ENCODE data around the gene STAG2. TPM values are rescaled to one million over a fixed set of nuclear protein-coding genes. Genes with fewer than 3 reads are reported as not detected.

The STAG2 gene
- total RNA-seq, 1 donor: 91.2 TPM

GRCh38 chrX:124005228-124005627 lies 43.7 kb downstream of the STAG2 start:
- Histone ChIP-seq H3K4me1 (ENCODE audit: insufficient read depth, low read length) (no peaks in the 10 kb centered on the region), H4K20me1 (ENCODE audit: insufficient read depth, low read length) (peaks cover 15% of the 10 kb centered on the region), H3K79me2 (ENCODE audit: insufficient read depth, low read length) (peaks cover 80% of the 10 kb centered on the region), H3K36me3 (ENCODE audit: insufficient read depth, low read length) (no peaks in the 10 kb centered on the region), H2AFZ (ENCODE audit: low read length) (no peak overlapping the region), H3K4me2 (ENCODE audit: insufficient read depth, low read length) (no peak overlapping the region), H3K27ac (ENCODE audit: low read depth, low read length) (no peak overlapping the region), H3K9me3 (ENCODE audit: low read depth, low read length) (no peaks in the 10 kb centered on the region), H3K4me3 (ENCODE audit: insufficient read depth, low read length) (no peak overlapping the region), H3K27me3 (ENCODE audit: insufficient read depth, low read length) (no peaks in the 10 kb centered on the region)
- no peak for TF ChIP-seq CTCF (IDR thresholded peaks at IDR 0.05; ENCODE audit: extremely low read depth, low read depth, low read length)
- DNase-seq (ENCODE audit: insufficient read length, low spot score, missing footprints): no peak

- no peak overlapping the region for H3K27ac ChIP-seq (ENCODE audit: low read depth, low read length)
- no peak overlapping the region for H3K4me2 ChIP-seq (ENCODE audit: insufficient read depth, low read length)
- DNase-seq (ENCODE audit: insufficient read length, low spot score, missing footprints): no peak
- H3K27me3 ChIP-seq (ENCODE audit: insufficient read depth, low read length): no peaks in the 10 kb centered on the region
- H3K79me2 ChIP-seq (ENCODE audit: insufficient read depth, low read length): peaks cover 88% of the 10 kb centered on the region
- H3K9me3 ChIP-seq (ENCODE audit: low read depth, low read length): no peaks in the 10 kb centered on the region
- no peak for TF ChIP-seq CTCF (IDR thresholded peaks at IDR 0.05; ENCODE audit: extremely low read depth, low read depth, low read length)
- H3K4me1 ChIP-seq (ENCODE audit: insufficient read depth, low read length): no peaks in the 10 kb centered on the region
- no peak overlapping the region for H2AFZ ChIP-seq (ENCODE audit: low read length)
- no peaks in the 10 kb centered on the region for H3K36me3 ChIP-seq (ENCODE audit: insufficient read depth, low read length)
- no peak overlapping the region for H3K4me3 ChIP-seq (ENCODE audit: insufficient read depth, low read length)
- peaks cover 22% of the 10 kb centered on the region for H4K20me1 ChIP-seq (ENCODE audit: insufficient read depth, low read length)
These were observed 48.7 kb downstream of the STAG2 start for GRCh38 chrX:124010157-124010556.

GRCh38 chrX:124010566-124010965 lies 49.1 kb downstream of the STAG2 start:
- Histone ChIP-seq H4K20me1 (ENCODE audit: insufficient read depth, low read length) (peaks cover 22% of the 10 kb centered on the region), H3K4me3 (ENCODE audit: insufficient read depth, low read length) (no peak overlapping the region), H2AFZ (ENCODE audit: low read length) (no peak overlapping the region), H3K9me3 (ENCODE audit: low read depth, low read length) (no peaks in the 10 kb centered on the region), H3K36me3 (ENCODE audit: insufficient read depth, low read length) (no peaks in the 10 kb centered on the region), H3K79me2 (ENCODE audit: insufficient read depth, low read length) (peaks cover 88% of the 10 kb centered on the region), H3K4me1 (ENCODE audit: insufficient read depth, low read length) (no peaks in the 10 kb centered on the region), H3K4me2 (ENCODE audit: insufficient read depth, low read length) (no peak overlapping the region), H3K27ac (ENCODE audit: low read depth, low read length) (no peak overlapping the region), H3K27me3 (ENCODE audit: insufficient read depth, low read length) (no peaks in the 10 kb centered on the region)
- DNase-seq (ENCODE audit: insufficient read length, low spot score, missing footprints): no peak
- TF ChIP-seq CTCF (IDR thresholded peaks at IDR 0.05; ENCODE audit: extremely low read depth, low read depth, low read length): no peak

- Histone ChIP-seq H3K27ac (ENCODE audit: low read depth, low read length) (no peak overlapping the region), H3K36me3 (ENCODE audit: insufficient read depth, low read length) (no peaks in the 10 kb centered on the region), H2AFZ (ENCODE audit: low read length) (no peak overlapping the region), H3K4me2 (ENCODE audit: insufficient read depth, low read length) (no peak overlapping the region), H3K4me3 (ENCODE audit: insufficient read depth, low read length) (no peak overlapping the region), H3K27me3 (ENCODE audit: insufficient read depth, low read length) (no peaks in the 10 kb centered on the region), H3K79me2 (ENCODE audit: insufficient read depth, low read length) (peaks cover 90% of the 10 kb centered on the region), H3K4me1 (ENCODE audit: insufficient read depth, low read length) (no peaks in the 10 kb centered on the region), H3K9me3 (ENCODE audit: low read depth, low read length) (no peaks in the 10 kb centered on the region), H4K20me1 (ENCODE audit: insufficient read depth, low read length) (peaks cover 19% of the 10 kb centered on the region)
- DNase-seq (ENCODE audit: insufficient read length, low spot score, missing footprints): peak; percentile 3
- no peak for TF ChIP-seq CTCF (IDR thresholded peaks at IDR 0.05; ENCODE audit: extremely low read depth, low read depth, low read length)
These were observed 54.2 kb downstream of the STAG2 start for GRCh38 chrX:124015721-124016120.
